Fibroblast of lung (primary cell): ENCODE measurements around the gene PGP. TPM values are rescaled to one million over a fixed set of nuclear protein-coding genes. Genes with fewer than 3 reads are reported as not detected.

Experiments used
- DNase-seq, 2 donors: peaks; one replicate each; pipeline versions ENCODE4 v3.0.0 to v3.0.0-alpha.2; 2010; ENCODE audit warnings: low read depth in 2 of 2
- H2AFZ ChIP-seq: 2 replicates; pipeline ENCODE4 v1.5.1; 2012; ENCODE audit warnings: low read length, control low read depth, inconsistent platforms
- H3K27ac ChIP-seq: 2 replicates; pipeline ENCODE4 v1.5.1; 2011; ENCODE audit warnings: low read length, control low read depth; ENCODE audit not compliant: insufficient read depth
- H3K27me3 ChIP-seq: 2 replicates; pipeline ENCODE4 v1.5.1; 2011; ENCODE audit warnings: mild to moderate bottlenecking, low read length; ENCODE audit not compliant: control insufficient read depth, insufficient read depth
- H3K36me3 ChIP-seq: 2 replicates; pipeline ENCODE4 v1.5.1; 2011; ENCODE audit warnings: low read length; ENCODE audit not compliant: control insufficient read depth, insufficient read depth
- H3K4me1 ChIP-seq: 2 replicates; pipeline ENCODE4 v1.5.1; 2011; ENCODE audit warnings: low read length; ENCODE audit not compliant: control insufficient read depth, insufficient read depth; ENCODE audit errors: extremely low read depth
- H3K4me2 ChIP-seq: 2 replicates; pipeline ENCODE4 v1.5.1; 2011; ENCODE audit warnings: low read length, control low read depth; ENCODE audit not compliant: insufficient read depth; ENCODE audit errors: extremely low read depth
- H3K4me3 ChIP-seq, 4 experiments: fragments of 200-600 bp in 1 of 4; sonication (generic) in 1 of 4; replicated peaks in 1 of 4; 2 replicates each; pipeline ENCODE4 v1.5.1; 2011 to 2016; ENCODE audit warnings: low read length in 4 of 4, low read depth in 3 of 4, mild to moderate bottlenecking in 3 of 4, control low read depth in 2 of 4, inconsistent platforms in 1 of 4, mixed read lengths in 1 of 4; ENCODE audit not compliant: insufficient read depth in 1 of 4; ENCODE audit errors: control extremely low read depth in 1 of 4
- H3K79me2 ChIP-seq: 2 replicates; pipeline ENCODE4 v1.5.1; 2012; ENCODE audit warnings: mild to moderate bottlenecking, low read length, inconsistent platforms; ENCODE audit not compliant: control insufficient read depth, insufficient read depth
- H3K9ac ChIP-seq: 2 replicates; pipeline ENCODE4 v1.5.1; 2011; ENCODE audit warnings: mild to moderate bottlenecking, low read length, control low read depth; ENCODE audit not compliant: insufficient read depth
- H3K9me3 ChIP-seq: 2 replicates; pipeline ENCODE4 v1.5.1; 2012; ENCODE audit warnings: low read depth, low read length; ENCODE audit not compliant: control insufficient read depth, insufficient read depth
- H4K20me1 ChIP-seq: 2 replicates; pipeline ENCODE4 v1.5.1; 2011; ENCODE audit warnings: low read length; ENCODE audit not compliant: control insufficient read depth, insufficient read depth; ENCODE audit errors: extremely low read depth
- CTCF ChIP-seq, 2 donors: IDR thresholded peaks in 1 of 2; conservative IDR thresholded peaks in 1 of 2; 1 replicate in 1 of 2; 2 replicates in 1 of 2; pipeline ENCODE4 v1.5.1; 2011 to 2012; ENCODE audit warnings: low read length in 2 of 2, control low read depth in 1 of 2, inconsistent platforms in 1 of 2, low read depth in 1 of 2, mild to moderate bottlenecking in 1 of 2
- EZH2 ChIP-seq: IDR thresholded peaks from 2 replicates; pipeline ENCODE4 v1.5.1; 2012; ENCODE audit warnings: low read length, control low read depth, mild to moderate bottlenecking; ENCODE audit errors: missing control alignments
- polyA plus RNA-seq, 2 donors: library from polyadenylated mRNA; depleted of rRNA in 1 of 2; stranded (reverse) in 1 of 2; unstranded in 1 of 2; fragments of >200 nt; gene quantifications; 2 replicates each; pipeline ENCODE4 v1.2.1, GENCODE V29; 2011 to 2012; ENCODE audit warnings: missing spikeins in 1 of 2
- total RNA-seq: library from RNA; depleted of rRNA; stranded (reverse); fragments of >200 nt; gene quantifications from 2 replicates; pipeline ENCODE4 v1.2.1, GENCODE V29; 2014

The PGP gene
- total and polyA plus RNA-seq, 2 donors (not counting 1 experiment from before 2014, with no cell fraction given), result 4.2 to 9.6 TPM

GRCh38 chr16:2177561-2177960 is 37.1 kb downstream of the PGP start:
- Histone ChIP-seq H3K27me3 (no peaks in the 10 kb centered on the region), H3K9me3 (no peaks in the 10 kb centered on the region), H3K4me3 (no peak overlapping the region), H3K27ac (no peak overlapping the region), H3K9ac (no peak overlapping the region), H3K4me1 (no peaks in the 10 kb centered on the region), H3K4me2 (no peak overlapping the region), H3K36me3 (peaks cover 35% of the 10 kb centered on the region), H3K79me2 (no peaks in the 10 kb centered on the region), H4K20me1 (no peaks in the 10 kb centered on the region), H2AFZ (no peak overlapping the region)
- no peak for DNase-seq
- TF ChIP-seq CTCF (conservative IDR thresholded peaks at IDR 0.05 in 1 of 2, IDR thresholded peaks at IDR 0.05 in 1 of 2; ENCODE audit: low read depth in 1 of 2, low read length in 2 of 2), result no peak
- TF ChIP-seq EZH2, result no peak

- H3K9me3 ChIP-seq, result no peaks in the 10 kb centered on the region
- H3K4me3 ChIP-seq, result no peak overlapping the region
- no peak overlapping the region for H3K4me2 ChIP-seq
- no peak overlapping the region for H2AFZ ChIP-seq
- no peaks in the 10 kb centered on the region for H4K20me1 ChIP-seq
- no peaks in the 10 kb centered on the region for H3K79me2 ChIP-seq
- no peaks in the 10 kb centered on the region for H3K4me1 ChIP-seq
- H3K27ac ChIP-seq, result no peak overlapping the region
- DNase-seq, result no peak
- H3K9ac ChIP-seq, result no peak overlapping the region
- no peak for TF ChIP-seq EZH2
- no peak for TF ChIP-seq CTCF (conservative IDR thresholded peaks at IDR 0.05 in 1 of 2, IDR thresholded peaks at IDR 0.05 in 1 of 2; ENCODE audit: low read depth in 1 of 2, low read length in 2 of 2)
- peaks cover 37% of the 10 kb centered on the region for H3K36me3 ChIP-seq
- no peaks in the 10 kb centered on the region for H3K27me3 ChIP-seq
Measured at GRCh38 chr16:2177101-2177500, 37.5 kb downstream of the PGP start.

GRCh38 chr16:2176047-2176446 is 38.6 kb downstream of the PGP start:
- no peak for DNase-seq
- Histone ChIP-seq H3K9me3 (no peaks in the 10 kb centered on the region), H3K4me3 (no peak overlapping the region), H3K9ac (no peak overlapping the region), H3K27ac (no peak overlapping the region), H3K4me1 (no peaks in the 10 kb centered on the region), H3K36me3 (peaks cover 40% of the 10 kb centered on the region), H2AFZ (no peak overlapping the region), H3K79me2 (no peaks in the 10 kb centered on the region), H4K20me1 (no peaks in the 10 kb centered on the region), H3K27me3 (no peaks in the 10 kb centered on the region), H3K4me2 (no peak overlapping the region)
- TF ChIP-seq EZH2, result no peak
- TF ChIP-seq CTCF (conservative IDR thresholded peaks at IDR 0.05 in 1 of 2, IDR thresholded peaks at IDR 0.05 in 1 of 2; ENCODE audit: low read depth in 1 of 2, low read length in 2 of 2), result no peak
